ENCODE results near the gene CDC45.

- TF ChIP-seq CTCF (IDR thresholded peaks at IDR 0.05) = no peak
- TF ChIP-seq POLR2A (IDR thresholded peaks at IDR 0.05) = no peak
These were observed 26.0 kb downstream of the CDC45 start for GRCh38 chr22:19505735-19506126.

Measured in ovary (tissue), 3 donors.